C4-2B (cell line): Measurements from ENCODE around the gene BTLA.

Experiments
- H3K27ac ChIP-seq: fragments of 450-650 bp; 2 replicates; pipeline ENCODE4 v1.5.1; 2017
- CTCF ChIP-seq: fragments of 450-650 bp; conservative IDR thresholded peaks from 2 replicates; pipeline ENCODE4 v1.5.1; 2017; ENCODE audit warnings: mild to moderate bottlenecking
- ZFX ChIP-seq: fragments of 450-650 bp; IDR thresholded peaks from 2 replicates; pipeline ENCODE4 v1.6.1; 2017

BTLA gene

DNA sequence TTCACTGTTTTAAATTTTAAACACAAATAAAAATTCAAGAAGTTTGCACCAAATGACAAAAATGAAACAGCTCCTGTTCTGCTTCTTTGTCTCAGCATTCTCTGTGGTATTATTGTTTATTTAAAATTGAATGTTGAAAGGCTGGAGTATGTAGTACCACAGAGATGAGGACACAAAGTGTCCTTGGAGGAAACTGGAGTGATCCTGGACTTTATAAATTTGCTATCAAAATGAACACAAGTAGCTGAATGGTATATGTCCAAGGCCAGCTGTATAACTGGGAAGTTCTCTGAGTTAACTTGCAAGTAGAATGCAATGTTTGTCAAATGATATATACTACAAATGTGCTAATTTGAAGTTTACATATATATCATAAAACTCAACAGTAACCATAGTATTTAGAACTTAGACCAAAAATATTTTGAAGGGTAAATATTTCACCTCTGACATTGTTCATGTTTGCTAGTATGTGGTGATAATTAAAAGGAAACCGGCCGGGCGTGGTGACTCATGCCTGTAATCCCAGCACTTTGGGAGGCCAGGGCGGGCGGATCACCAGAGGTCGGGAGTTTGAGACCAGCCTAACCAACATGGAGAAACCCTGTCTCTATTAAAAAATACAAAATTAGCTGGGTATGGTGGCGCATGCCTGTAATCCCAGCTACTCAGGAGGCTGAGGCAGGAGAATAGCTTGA, 12.3 kb downstream of the BTLA start:
- H3K27ac ChIP-seq: no peak overlapping the region
- TF ChIP-seq ZFX (no peak), CTCF (no peak)

GRCh38 chr3:112484352-112484751, 14.9 kb downstream of the BTLA start:
- TF ChIP-seq ZFX (no peak), CTCF (no peak)
- no peak overlapping the region for H3K27ac ChIP-seq

GRCh38 chr3:112482675-112483074, 16.6 kb downstream of the BTLA start:
- no peak for TF ChIP-seq ZFX
- no peak for TF ChIP-seq CTCF
- no peak overlapping the region for H3K27ac ChIP-seq

- H3K27ac ChIP-seq: no peak overlapping the region
- TF ChIP-seq ZFX (no peak), CTCF (no peak)
Measured at GRCh38 chr3:112481302-112481721, 18.0 kb downstream of the BTLA start.

- H3K27ac ChIP-seq: no peak overlapping the region
- TF ChIP-seq CTCF: no peak
- no peak for TF ChIP-seq ZFX
Measured at GRCh38 chr3:112477891-112478290, 21.4 kb downstream of the BTLA start.

- TF ChIP-seq ZFX (no peak), CTCF (no peak)
- no peak overlapping the region for H3K27ac ChIP-seq
Measured at GRCh38 chr3:112476346-112476745, 22.9 kb downstream of the BTLA start.

GRCh38 chr3:112474796-112475195, 24.5 kb downstream of the BTLA start:
- TF ChIP-seq CTCF: no peak
- no peak for TF ChIP-seq ZFX
- no peak overlapping the region for H3K27ac ChIP-seq
